ENCODE data around the gene PCYT2. TPM values are rescaled to one million over a fixed set of nuclear protein-coding genes. Genes with fewer than 3 reads are reported as not detected.

Gene PCYT2
- total and polyA plus RNA-seq, 2 donors (not counting 3 experiments of a cell fraction or from before 2014, with no cell fraction given): 52.0 to 57.1 TPM

- TF ChIP-seq MAX (IDR thresholded peaks at IDR 0.05; ENCODE audit: insufficient read depth, insufficient read length) (no peak), EZH2 (IDR thresholded peaks at IDR 0.05; ENCODE audit: borderline replicate concordance, low read depth, low read length, severe bottlenecking) (no peak), GATA2 (IDR thresholded peaks at IDR 0.05; ENCODE audit: insufficient read depth, insufficient read length, low read depth, low read length) (no peak), JUN (IDR thresholded peaks at IDR 0.05; ENCODE audit: borderline replicate concordance, insufficient read depth, insufficient read length, low read depth) (no peak), CTCF (IDR thresholded peaks at IDR 0.05; ENCODE audit: extremely low read depth in 1 of 2, insufficient read depth in 1 of 2, low read depth in 1 of 2, low read length in 2 of 2) (no peak), POLR2A (IDR thresholded peaks at IDR 0.05; ENCODE audit: low read depth, low read length) (no peak), MYC (IDR thresholded peaks at IDR 0.05; ENCODE audit: low read depth, low read length) (no peak), FOS (IDR thresholded peaks at IDR 0.05; ENCODE audit: borderline replicate concordance, insufficient read depth, low read length) (no peak), POLR2AphosphoS5 (IDR thresholded peaks at IDR 0.05; ENCODE audit: insufficient read depth, low read depth, low read length) (no peak)
- no peak overlapping the region for H3K9ac ChIP-seq (replicated peaks; ENCODE audit: extremely low read depth, insufficient read depth, low read length)
- H3K4me3 ChIP-seq (replicated peaks in 1 of 3; ENCODE audit: insufficient read depth in 1 of 3, low read depth in 1 of 3, low read length in 3 of 3): no peak overlapping the region
- DNase-seq (ENCODE audit: low read depth, low spot score) (no peak), FAIRE-seq (no peak)
- intact Hi-C loops (cut with micrococcal nuclease) (no loop called here), dilution Hi-C loops (cut with MboI; ENCODE audit: extremely low pct_ligation_motif_present, low sequenced_read_pairs) (no loop called here)
- no peak overlapping the region for H3K4me2 ChIP-seq (ENCODE audit: insufficient read depth, low read length)
- no peaks in the 10 kb centered on the region for H3K9me1 ChIP-seq (replicated peaks; ENCODE audit: control insufficient read depth, extremely low read depth, insufficient read depth, low read length)
- no peaks in the 10 kb centered on the region for H3K27me3 ChIP-seq (ENCODE audit: control insufficient read depth in 2 of 2, insufficient read depth in 2 of 2, low read length in 2 of 2)
- no TSS peak for BruUV-seq (replicated peaks)
- CTCF ChIA-PET: no interaction called here
- POLR2A ChIA-PET: no interaction called here
- H2AFZ ChIP-seq (ENCODE audit: low read depth, low read length): no peak overlapping the region
- H3K4me1 ChIP-seq (ENCODE audit: control insufficient read depth, extremely low read depth, insufficient read depth, low read length): peaks cover 8% of the 10 kb centered on the region
- H3K9me3 ChIP-seq (replicated peaks; ENCODE audit: control insufficient read depth, insufficient read depth, low read length): no peaks in the 10 kb centered on the region
- no peaks in the 10 kb centered on the region for H3K79me2 ChIP-seq (ENCODE audit: control insufficient read depth, insufficient read depth, low read length)
- no peak overlapping the region for H3K27ac ChIP-seq (ENCODE audit: insufficient read depth, low read depth, low read length)
- H3K36me3 ChIP-seq (ENCODE audit: control insufficient read depth in 2 of 2, extremely low read depth in 1 of 2, insufficient read depth in 2 of 2, low read length in 2 of 2): peaks cover 0 to 3% of the 10 kb centered on the region in 2 experiments
- H4K20me1 ChIP-seq (replicated peaks; ENCODE audit: control insufficient read depth, extremely low read depth, insufficient read depth, low read length): no peaks in the 10 kb centered on the region
Measured at GRCh38 chr17:81905424-81905875, 5.7 kb downstream of the PCYT2 start.

Data from endothelial cell of umbilical vein (primary cell).